SIG-M5 treated with dmso at 0.1 percent for 504 hours (cell line): ENCODE data around the gene RASA2.
"Not testable (repeated sequence)": the region's sequence is repeated elsewhere in the genome, so short reads cannot be mapped to it uniquely, and the experiment has no call there.

Experiments
- DNase-seq: peaks from one replicate; lab custom pipeline; 2025; ENCODE audit not compliant: unreplicated experiment; lab: John Stamatoyannopoulos, UW

RASA2 gene

GRCh38 chr3:141530415-141530768 lies 43.6 kb downstream of the RASA2 start:
- peak; percentile 18 for DNase-seq

- no peak for DNase-seq
Observed at GRCh38 chr3:141532609-141533008, 45.8 kb downstream of the RASA2 start.

GRCh38 chr3:141536017-141536416 lies 49.2 kb downstream of the RASA2 start:
- not testable (repeated sequence) for DNase-seq

- DNase-seq: no peak
Observed at GRCh38 chr3:141537856-141538255, 51.0 kb downstream of the RASA2 start.

- no peak for DNase-seq
Observed at GRCh38 chr3:141538568-141539240, 51.9 kb downstream of the RASA2 start.

- DNase-seq: no peak
Observed at GRCh38 chr3:141539431-141540187, 52.8 kb downstream of the RASA2 start.

GRCh38 chr3:141540531-141540930 lies 53.7 kb downstream of the RASA2 start:
- no peak for DNase-seq

GRCh38 chr3:141542202-141542969 lies 55.6 kb downstream of the RASA2 start:
- DNase-seq: no peak

- DNase-seq: no peak
Observed at GRCh38 chr3:141542989-141543388, 56.2 kb downstream of the RASA2 start.

- DNase-seq: no peak
Observed at GRCh38 chr3:141544697-141545096, 57.9 kb downstream of the RASA2 start.

- no peak for DNase-seq
Observed at GRCh38 chr3:141546081-141546480, 59.3 kb downstream of the RASA2 start.

GRCh38 chr3:141546586-141546985 lies 59.8 kb downstream of the RASA2 start:
- DNase-seq: no peak

GRCh38 chr3:141547791-141548190 lies 61.0 kb downstream of the RASA2 start:
- DNase-seq: no peak

- no peak for DNase-seq
Observed at GRCh38 chr3:141550926-141551665, 64.3 kb downstream of the RASA2 start.

GRCh38 chr3:141552440-141552991 lies 65.7 kb downstream of the RASA2 start:
- no peak for DNase-seq

- no peak for DNase-seq
Observed at GRCh38 chr3:141553055-141553454, 66.2 kb downstream of the RASA2 start.

- DNase-seq: no peak
Observed at GRCh38 chr3:141556034-141556433, 69.2 kb downstream of the RASA2 start.

GRCh38 chr3:141557961-141558706 lies 71.3 kb downstream of the RASA2 start:
- no peak for DNase-seq

- peak; percentile 58 for DNase-seq
Observed at GRCh38 chr3:141561426-141562034, 74.7 kb downstream of the RASA2 start.

GRCh38 chr3:141564241-141564640 lies 77.4 kb downstream of the RASA2 start:
- DNase-seq: no peak
